Measurements from ENCODE around the gene PLA2G1B.

DNA sequence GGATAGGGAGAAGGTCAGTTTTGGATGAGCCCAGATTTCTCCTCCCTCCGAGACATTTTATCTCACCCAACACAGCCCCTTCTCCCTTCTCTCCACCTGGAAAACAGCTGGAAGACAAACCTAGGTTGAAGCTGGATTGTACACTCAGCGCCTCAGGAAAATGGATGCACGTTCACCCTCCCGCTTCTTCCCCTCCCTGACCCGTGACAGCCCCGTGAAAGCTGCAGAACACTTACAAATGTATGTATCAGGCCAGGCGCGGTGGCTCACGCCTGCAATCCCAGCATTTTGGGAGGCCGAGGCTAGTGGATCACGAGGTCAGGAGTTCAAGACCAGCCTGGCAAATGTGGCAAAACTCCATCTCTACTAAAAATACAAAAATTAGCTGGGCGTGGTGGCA is 40.1 kb downstream of the PLA2G1B start:
- TF ChIP-seq, protein P1, sequence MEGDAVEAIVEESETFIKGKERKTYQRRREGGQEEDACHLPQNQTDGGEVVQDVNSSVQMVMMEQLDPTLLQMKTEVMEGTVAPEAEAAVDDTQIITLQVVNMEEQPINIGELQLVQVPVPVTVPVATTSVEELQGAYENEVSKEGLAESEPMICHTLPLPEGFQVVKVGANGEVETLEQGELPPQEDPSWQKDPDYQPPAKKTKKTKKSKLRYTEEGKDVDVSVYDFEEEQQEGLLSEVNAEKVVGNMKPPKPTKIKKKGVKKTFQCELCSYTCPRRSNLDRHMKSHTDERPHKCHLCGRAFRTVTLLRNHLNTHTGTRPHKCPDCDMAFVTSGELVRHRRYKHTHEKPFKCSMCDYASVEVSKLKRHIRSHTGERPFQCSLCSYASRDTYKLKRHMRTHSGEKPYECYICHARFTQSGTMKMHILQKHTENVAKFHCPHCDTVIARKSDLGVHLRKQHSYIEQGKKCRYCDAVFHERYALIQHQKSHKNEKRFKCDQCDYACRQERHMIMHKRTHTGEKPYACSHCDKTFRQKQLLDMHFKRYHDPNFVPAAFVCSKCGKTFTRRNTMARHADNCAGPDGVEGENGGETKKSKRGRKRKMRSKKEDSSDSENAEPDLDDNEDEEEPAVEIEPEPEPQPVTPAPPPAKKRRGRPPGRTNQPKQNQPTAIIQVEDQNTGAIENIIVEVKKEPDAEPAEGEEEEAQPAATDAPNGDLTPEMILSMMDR (IDR thresholded peaks at IDR 0.05): no peak
- TF ChIP-seq POLR2A (IDR thresholded peaks at IDR 0.05) (no peak), EP300 (IDR thresholded peaks at IDR 0.05; ENCODE audit: low read depth) (no peak)

Data from transverse colon (tissue), 3 donors.